Measurements from ENCODE around the gene WNT3A.

DNA sequence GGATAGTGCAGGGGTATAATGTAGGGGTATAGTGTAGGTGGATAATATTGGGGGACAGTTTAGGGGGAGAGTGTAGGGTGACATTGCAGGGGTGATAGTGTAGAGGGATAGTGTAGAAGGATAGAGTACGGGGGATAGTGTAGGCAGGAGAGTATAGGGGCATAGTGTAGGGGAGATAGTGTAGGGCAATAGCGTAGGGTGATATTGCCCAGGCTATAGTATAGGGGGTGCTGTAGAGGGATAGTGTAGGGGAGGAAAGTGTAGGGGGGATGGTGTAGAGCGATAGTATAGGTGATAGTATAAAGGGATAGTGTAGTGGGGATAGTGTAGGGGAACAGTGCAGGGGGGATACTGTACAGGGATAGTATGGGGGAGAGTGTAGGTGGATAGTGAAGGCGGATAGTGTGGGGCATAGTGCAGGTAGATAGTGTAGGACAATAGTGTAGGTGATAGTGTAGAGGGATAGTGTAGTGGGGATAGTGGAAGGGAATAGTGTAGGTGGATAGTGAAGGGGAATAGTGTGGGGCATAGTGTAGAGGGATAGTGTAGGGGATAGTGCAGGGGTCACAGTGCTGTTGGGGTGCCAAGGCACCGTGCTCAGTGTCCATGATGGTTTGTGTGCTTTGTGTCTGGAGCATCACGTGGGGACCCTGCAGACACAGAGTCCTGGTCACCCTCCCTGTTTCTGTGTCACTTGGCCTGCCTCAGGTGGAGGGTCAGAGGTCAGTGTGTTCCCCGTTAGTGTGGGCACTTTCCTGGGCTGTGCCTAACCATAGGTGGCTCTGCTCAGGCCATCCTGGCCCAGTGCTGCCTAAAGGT lies 65.2 kb downstream of the WNT3A start:
- TF ChIP-seq, protein P1, sequence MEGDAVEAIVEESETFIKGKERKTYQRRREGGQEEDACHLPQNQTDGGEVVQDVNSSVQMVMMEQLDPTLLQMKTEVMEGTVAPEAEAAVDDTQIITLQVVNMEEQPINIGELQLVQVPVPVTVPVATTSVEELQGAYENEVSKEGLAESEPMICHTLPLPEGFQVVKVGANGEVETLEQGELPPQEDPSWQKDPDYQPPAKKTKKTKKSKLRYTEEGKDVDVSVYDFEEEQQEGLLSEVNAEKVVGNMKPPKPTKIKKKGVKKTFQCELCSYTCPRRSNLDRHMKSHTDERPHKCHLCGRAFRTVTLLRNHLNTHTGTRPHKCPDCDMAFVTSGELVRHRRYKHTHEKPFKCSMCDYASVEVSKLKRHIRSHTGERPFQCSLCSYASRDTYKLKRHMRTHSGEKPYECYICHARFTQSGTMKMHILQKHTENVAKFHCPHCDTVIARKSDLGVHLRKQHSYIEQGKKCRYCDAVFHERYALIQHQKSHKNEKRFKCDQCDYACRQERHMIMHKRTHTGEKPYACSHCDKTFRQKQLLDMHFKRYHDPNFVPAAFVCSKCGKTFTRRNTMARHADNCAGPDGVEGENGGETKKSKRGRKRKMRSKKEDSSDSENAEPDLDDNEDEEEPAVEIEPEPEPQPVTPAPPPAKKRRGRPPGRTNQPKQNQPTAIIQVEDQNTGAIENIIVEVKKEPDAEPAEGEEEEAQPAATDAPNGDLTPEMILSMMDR (IDR thresholded peaks at IDR 0.05; ENCODE audit: low read length), result no peak
- no peak for TF ChIP-seq EZH2 (optimal IDR thresholded peaks at IDR 0.05; ENCODE audit: low read depth, low read length)
- no peak for TF ChIP-seq EZH2phosphoT487 (IDR thresholded peaks at IDR 0.05; ENCODE audit: low read length)

Data from MM.1S (cell line).